DMS114 treated with DMSO at 0.1 percent for 48 hours (cell line): ENCODE measurements around the gene ABI3BP.
"Not testable (repeated sequence)": the region's sequence is repeated elsewhere in the genome, so short reads cannot be mapped to it uniquely, and the experiment has no call there.

ENCODE experiments used
- DNase-seq: peaks from one replicate; lab custom pipeline; 2025; ENCODE audit not compliant: unreplicated experiment; lab: John Stamatoyannopoulos, UW

Gene ABI3BP

DNA sequence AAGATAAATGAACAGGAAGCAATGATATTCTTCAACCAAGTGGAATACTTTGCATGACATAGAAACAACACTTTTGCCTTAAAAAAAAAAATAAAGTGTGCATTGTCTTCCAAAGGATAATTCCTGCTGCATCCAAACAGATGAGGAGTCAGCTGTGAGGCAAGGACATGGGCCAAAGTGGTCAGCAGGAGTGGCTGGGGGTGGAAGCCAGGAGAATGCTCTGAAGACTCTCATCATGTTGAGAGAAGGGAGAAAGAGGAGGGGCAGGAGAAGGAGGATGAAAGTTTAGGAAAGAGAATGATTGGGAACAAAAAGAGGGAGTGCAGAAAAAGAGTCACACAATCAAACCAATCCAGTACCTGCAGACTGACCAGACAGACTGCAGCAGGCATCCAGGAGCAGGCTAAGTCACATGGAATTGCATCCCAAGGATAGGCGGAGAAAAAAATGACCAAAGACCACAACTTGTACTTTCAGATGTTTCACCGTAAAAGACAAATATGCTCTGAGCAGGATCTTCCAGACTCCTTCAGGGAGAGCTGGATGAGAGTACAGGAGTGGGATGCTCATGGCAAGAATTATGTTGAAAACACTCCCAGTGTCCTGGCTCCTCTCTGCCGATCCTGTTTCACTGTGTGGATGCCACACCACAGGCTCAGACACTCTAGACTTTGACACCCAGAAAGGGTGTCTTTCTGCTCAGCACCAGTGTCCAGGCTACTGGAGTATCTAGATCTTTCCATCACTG, 11.9 kb downstream of the ABI3BP start:
- DNase-seq, result no peak

DNA sequence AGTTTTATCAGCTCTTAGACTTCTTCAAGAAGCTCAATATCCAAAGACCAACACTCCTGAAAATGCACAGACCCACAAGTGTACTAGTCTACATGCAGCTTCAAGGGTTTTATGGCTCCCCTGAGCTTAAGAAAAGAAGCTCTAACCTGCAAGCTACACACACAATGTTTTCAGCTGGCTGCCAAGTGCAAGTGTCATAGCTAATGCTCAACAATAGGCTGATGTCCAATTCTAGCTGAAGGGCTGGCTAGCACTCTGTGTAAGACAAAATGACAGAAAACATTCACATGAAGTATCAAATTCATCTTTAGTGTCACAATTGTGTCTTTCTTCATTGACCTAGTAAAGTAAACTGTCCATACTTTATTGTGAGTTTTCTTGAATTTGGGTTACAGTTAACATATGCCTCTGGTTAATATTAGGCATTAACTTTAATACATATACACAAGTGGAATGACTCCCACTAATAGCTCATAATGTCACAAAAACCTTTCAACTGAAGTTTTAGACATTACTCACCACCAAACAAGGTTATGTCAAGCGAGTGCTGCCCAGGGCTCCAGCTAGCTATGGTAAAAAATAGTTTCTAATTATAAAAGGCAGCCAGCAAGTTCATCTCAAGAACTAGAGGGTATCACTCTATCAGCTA, 15.1 kb downstream of the ABI3BP start:
- DNase-seq, result no peak

DNA sequence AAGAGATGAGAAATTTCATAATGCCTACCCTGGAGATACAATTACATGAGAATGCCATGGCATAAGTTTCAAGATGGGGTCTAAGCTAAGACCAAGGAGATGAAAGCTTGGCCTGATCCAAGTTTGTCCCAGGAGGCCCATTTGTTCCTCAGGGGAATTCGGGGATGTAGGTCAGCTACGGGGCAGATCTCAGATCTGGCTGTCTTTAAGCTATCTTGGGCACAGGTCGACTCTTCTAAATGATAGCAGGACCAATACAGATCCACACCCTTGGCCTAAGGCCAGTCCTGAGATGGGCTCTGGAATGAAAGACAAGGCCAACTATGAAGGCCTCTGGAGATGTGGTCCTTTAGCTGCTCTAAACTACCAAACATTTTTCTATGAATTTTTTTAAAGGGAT, 16.6 kb downstream of the ABI3BP start:
- no peak for DNase-seq

DNA sequence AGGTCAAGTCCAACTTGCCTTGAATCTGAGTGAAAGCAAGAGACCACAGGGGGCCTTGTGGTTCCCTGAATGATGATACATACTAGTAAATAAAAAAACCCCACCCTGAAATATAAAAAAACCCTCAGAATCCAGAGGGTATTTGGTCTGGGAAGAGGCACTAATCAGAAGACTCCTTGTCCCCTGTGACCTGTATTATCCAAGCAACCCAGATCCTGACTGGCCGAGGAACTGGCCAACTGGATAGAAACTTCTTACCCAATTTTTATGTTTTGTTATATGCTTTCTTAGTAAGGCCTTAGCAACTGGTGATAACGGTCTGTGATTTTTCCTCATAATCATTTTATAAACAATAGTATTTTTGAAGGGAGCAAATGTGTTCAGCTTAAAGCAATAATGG, 17.5 kb downstream of the ABI3BP start:
- DNase-seq, result no peak

DNA sequence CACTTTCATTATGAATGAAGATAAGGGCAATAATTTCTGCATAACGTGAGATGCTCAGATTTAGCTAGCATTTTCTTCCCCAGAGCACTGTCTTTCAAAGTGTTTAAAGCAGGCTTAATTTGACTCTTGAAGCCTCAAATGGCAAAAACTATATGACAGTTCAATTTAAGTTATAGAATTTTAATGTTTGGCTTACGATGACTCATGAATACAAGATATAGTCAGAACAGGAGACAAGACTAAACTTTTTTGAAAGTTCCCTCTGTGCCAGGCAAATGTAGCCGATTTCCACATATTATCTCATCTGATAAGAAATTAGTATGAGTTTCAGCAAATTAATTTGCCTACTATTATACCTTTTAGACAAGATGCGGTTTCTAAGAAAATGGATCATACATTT, 19.6 kb downstream of the ABI3BP start:
- DNase-seq, result no peak

DNA sequence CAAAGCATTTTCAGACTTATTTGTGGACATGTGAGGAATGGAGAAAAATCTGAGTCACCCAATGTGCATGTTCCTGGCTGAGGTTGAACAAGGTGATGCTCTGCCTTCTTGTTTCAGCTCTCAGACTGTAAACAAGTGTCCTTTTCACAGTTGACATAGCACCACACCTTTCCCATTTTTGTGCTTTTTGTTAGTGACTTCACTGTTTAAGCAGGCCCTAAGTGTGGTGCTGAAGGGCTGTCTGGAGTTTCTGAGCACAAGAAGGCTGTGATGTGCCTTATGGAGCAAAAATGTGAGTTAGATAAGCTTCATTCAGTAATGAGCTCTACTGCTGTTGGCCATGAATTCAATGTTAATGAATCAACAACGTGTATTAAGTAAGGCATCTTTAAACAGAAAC, 20.4 kb downstream of the ABI3BP start:
- no peak for DNase-seq

DNA sequence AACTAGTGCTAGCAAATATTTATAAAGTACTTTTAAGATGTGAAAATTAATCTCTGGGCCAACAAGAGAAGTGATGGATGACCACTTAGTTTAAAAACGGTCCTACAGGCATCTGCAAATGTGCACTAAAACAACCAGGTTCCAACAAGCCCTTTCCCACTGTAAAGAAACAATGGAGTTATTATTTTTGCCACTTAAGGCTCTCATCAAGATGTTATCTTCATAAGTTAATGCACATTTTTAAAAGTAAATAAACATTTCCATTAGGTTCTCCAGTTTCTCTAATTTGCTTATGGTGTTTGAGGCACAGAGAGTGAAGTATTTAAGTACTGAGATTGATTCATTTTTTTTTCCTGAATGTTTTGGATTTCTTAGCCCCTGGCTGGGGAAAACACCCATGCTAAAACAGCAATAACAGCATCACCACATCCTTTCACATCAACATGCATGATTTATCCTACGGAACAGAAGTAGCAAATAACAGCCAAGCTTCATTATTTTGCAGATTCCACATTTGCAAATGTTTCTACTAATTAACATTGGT, 20.8 kb downstream of the ABI3BP start:
- DNase-seq, result no peak

DNA sequence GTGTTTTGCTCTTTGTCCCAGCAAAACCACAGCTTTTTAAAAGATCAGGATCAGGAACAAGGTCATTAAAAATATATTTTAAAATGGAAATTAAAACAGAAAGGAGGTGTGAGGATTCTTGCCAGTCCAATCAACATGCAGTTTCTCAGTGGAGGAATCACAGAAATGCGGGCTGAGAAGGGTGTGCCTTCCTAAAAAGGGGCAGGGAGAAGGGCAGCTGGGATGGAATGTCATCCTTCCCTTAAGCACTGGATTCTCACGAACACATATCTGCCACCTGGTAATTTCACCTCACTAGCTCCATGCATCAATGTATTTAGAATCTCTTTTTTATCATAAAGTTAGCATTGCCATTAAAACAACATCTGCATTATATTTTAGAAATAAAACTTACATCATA, 21.4 kb downstream of the ABI3BP start:
- DNase-seq, result no peak

GRCh38 chr3:100970477-100970990, 22.7 kb downstream of the ABI3BP start:
- DNase-seq, result no peak

- DNase-seq, result no peak
Measured at GRCh38 chr3:100968932-100969906, 24.0 kb downstream of the ABI3BP start.

DNA sequence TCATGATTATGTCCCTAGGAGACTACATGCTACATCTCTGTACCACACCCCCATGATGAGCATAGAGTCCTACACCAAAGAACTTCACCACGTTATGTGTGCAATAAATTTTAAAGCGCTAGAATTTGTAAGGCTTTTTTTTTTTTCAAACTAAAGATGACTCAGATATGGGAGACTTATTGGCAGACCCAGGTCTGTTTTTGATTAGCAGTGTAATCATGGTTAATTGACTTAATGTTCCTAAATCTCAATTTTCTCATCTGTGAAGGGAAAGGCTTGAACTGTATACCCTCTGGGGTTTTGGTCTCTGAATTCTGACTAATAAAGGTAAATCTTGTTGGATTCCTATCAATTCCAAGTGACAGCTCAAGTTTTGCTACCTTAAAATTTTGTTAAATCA, 26.4 kb downstream of the ABI3BP start:
- no peak for DNase-seq

DNA sequence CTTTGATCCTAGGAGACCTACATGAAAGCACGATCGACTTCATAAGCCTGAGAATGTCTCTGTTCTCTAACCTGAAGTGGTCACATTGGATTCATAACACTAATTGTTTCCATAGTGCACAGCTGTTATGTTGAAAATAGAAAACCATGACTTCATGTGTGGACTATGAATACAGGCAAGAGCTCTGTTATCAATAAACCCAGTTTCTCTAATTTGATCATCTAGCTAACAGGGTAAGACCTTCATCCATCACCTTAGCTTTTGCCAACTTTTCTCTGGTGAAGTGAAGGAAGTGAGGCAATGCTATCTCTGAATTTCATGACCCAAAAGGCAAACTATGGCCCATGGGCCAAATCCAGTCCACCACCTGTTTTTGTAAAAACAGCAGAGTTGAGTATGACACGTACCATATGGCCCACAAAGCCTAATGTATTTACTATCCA, 27.2 kb downstream of the ABI3BP start:
- no peak for DNase-seq

GRCh38 chr3:100963041-100963440, 30.2 kb downstream of the ABI3BP start:
- no peak for DNase-seq

DNA sequence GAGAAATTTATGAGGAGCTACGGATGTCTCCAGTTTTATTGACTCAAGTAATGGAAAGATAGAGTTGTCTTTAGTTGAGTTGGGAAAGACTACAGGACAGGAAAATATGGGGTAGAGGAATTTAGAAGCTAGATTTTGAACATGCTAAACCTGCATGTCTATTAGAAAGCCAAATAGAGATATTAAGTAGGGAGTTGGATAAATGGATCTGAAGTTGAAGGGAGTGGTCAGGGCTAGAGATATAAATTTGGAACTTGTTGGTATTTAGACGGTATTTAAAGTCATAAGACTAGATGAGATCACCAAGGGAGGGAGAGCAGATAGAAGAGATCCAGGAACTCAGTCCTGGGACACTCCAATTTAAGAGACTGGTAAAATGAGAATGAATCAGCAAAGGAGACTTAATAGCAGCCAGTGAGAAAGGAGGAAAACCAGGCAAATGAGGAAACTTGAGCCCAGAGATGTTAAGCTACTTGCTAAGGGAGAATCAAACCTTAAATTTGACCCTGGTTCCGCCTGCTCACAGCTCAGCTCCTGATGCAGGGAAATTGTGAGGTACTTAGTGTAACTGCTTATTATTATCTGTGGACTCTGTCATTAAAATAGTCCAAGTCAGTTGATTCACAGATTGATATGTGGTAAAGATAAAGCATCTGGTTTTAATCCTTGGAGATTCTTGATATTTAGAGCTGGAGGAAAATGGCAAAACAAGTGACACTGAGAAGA, 35.8 kb downstream of the ABI3BP start:
- no peak for DNase-seq

DNA sequence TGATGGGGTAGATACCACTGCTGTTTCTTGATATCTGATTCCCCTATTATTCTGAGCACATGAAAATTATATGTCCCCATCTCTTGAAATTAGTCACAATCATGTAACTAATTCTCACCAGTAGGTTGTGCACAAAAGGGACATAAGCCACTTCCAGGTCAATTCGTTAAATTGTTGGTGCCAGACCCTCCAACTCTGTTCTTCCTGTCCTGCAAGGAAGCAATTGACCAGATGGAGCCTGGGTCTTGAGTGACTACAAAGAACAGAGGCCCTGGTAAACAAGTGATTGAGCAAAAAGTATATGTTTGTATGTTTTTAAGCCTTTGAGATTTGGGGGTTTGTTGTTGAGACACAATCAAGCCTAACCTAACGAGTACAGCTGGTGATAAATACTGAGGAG, 36.9 kb downstream of the ABI3BP start:
- DNase-seq, result no peak

DNA sequence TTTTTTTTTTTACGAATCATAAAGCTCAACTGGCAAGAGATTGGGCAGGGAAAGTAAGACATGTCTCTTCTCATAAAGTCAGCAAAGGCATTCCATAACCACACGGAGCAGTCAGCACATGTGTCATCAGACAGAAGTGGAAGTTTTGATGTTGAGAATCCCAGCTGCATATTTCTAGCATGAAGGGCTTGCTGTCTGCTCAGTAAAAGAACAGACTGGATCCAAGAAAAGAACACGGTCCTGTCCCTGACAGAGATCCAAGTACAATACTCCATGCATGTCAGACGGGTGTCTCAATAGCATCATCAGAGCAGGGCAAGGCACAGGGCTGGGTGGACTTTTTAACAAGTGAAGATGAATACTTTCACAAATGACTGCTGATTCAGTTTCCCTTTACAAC, 38.2 kb downstream of the ABI3BP start:
- DNase-seq, result no peak

DNA sequence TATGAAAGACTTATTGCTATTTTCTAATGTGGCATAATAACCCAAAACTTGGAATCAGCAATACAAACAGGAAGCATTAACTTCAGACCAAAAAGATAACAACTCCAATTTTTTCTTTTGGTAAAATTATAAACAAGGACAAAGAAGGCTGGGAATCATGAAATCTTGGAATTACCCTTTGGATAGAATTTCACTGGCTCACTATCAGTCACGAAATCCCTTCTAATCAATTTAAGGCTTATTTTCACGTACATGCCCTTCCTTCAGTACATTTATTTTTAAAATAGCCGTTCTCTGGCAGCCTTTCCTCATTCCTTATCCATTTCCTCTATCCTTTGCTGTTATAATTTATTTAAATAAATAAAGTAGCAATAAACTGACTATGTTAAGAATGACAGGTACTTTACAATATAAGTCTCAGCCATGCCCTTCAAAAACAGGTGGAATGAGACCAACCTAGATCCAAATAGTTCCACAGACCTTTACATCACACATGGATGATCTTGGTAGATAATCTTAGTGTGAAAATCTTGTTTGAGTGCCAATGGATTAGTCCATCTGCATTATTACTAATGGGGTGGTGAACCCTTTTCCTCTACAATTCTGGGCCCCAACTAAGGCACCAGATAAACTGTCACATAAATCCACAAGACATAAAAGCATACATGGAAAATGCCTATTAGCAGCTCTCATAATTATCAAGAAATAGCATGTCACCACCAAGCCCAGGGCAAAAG, 38.9 kb downstream of the ABI3BP start:
- no peak for DNase-seq

DNA sequence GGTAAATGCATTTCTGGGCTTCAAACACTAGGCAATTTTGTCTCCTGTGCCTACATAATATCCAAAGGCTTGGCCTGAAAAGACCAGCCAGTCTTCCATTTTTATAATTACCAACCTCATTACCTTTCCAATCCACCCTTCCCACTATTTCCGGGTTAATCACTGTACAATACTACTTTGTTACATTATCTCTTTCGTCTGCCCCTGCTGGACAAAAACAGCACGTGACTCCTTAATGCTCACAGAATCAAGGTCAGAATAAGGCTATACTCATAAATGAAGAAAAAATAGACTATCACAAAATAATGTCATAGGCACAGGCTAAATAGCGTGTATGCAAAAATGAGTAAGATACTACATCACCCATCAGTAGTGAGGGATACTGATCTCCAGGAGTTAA, 40.1 kb downstream of the ABI3BP start:
- no peak for DNase-seq

DNA sequence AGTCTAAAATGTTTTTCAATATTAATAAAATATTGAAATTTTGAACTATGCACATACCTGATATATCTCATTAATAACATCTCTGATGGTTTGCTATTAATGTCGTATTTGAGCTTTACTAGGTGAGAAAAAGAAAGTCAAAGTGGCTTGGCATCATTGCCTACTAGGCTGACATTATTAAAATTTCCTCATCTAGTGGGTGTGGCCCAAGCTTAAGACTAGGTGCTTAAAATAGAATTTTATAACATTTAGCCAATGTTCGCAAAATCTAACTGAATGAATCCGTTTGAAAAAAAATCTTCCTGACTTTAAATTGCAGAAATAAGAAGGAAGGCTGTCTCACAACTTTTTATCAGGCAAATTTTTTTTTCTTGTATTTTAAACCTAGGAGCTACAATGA, 46.1 kb downstream of the ABI3BP start:
- DNase-seq, result no peak

- not testable (repeated sequence) for DNase-seq
Measured at GRCh38 chr3:100946096-100946495, 47.1 kb downstream of the ABI3BP start.
